IMR-90 (cell line): ENCODE data around the gene AHDC1.

Experiments
- BHLHE40 ChIP-seq: fragments of 150-350 bp; IDR thresholded peaks from 2 replicates; pipeline ENCODE4 v1.6.1; 2016; ENCODE audit warnings: mild to moderate bottlenecking, low read depth, low read length
- CEBPB ChIP-seq: IDR thresholded peaks from 2 replicates; pipeline ENCODE4 v1.6.1; 2012; ENCODE audit warnings: low read depth, low read length, improper control_type of control experiment
- CTCF ChIP-seq: conservative IDR thresholded peaks from 2 replicates; pipeline ENCODE4 v1.5.1; 2012; ENCODE audit warnings: mild to moderate bottlenecking, low read depth, low read length, improper control_type of control experiment
- FOS ChIP-seq: fragments of 150-350 bp; IDR thresholded peaks from 2 replicates; pipeline ENCODE4 v1.6.1; 2016; ENCODE audit warnings: low read depth, low read length
- MAFK ChIP-seq: IDR thresholded peaks from 2 replicates; pipeline ENCODE4 v1.6.1; 2012; ENCODE audit warnings: low read depth, low read length, improper control_type of control experiment
- MAZ ChIP-seq: IDR thresholded peaks from 2 replicates; pipeline ENCODE4 v1.6.1; 2012; ENCODE audit warnings: low read depth, mild to moderate bottlenecking, low read length, improper control_type of control experiment, moderate library complexity, borderline replicate concordance
- MXI1 ChIP-seq: IDR thresholded peaks from 2 replicates; pipeline ENCODE4 v1.6.1; 2012; ENCODE audit warnings: low read depth, mild to moderate bottlenecking, low read length, moderate library complexity, borderline replicate concordance
- POLR2A ChIP-seq: IDR thresholded peaks from 2 replicates; pipeline ENCODE4 v1.6.1; 2012; ENCODE audit warnings: mild to moderate bottlenecking, low read depth, low read length
- RAD21 ChIP-seq: IDR thresholded peaks from 2 replicates; pipeline ENCODE4 v1.6.1; 2012; ENCODE audit warnings: low read length, improper control_type of control experiment
- RCOR1 ChIP-seq: IDR thresholded peaks from 2 replicates; pipeline ENCODE4 v1.6.1; 2012; ENCODE audit warnings: mild to moderate bottlenecking, low read length, improper control_type of control experiment; ENCODE audit not compliant: insufficient replicate concordance
- SMC3 ChIP-seq: fragments of 150-350 bp; IDR thresholded peaks from 2 replicates; pipeline ENCODE4 v1.6.1; 2016; ENCODE audit warnings: low read depth, mild to moderate bottlenecking, antibody characterized with exemption, low read length, moderate library complexity
- USF2 ChIP-seq: fragments of 150-350 bp; IDR thresholded peaks from 2 replicates; pipeline ENCODE4 v1.6.1; 2017; ENCODE audit warnings: mild to moderate bottlenecking, antibody characterized with exemption, low read length, low read depth

GRCh38 chr1:27583479-27583878 is 20.5 kb downstream of the AHDC1 start:
- TF ChIP-seq CTCF (no peak), BHLHE40 (no peak), MXI1 (no peak), MAFK (no peak), POLR2A (no peak), FOS (no peak), SMC3 (no peak), USF2 (no peak), MAZ (no peak), RAD21 (no peak), RCOR1 (no peak), CEBPB (no peak)
